ENCODE results near the gene STXBP1. TPM values are rescaled to one million over a fixed set of nuclear protein-coding genes. Genes with fewer than 3 reads are reported as not detected.
"Not testable (repeated sequence)": the region's sequence is repeated elsewhere in the genome, so short reads cannot be mapped to it uniquely, and the experiment has no call there.

The STXBP1 gene
- polyA plus RNA-seq, 2 of the 4 experiments (the other 2 are of a cell fraction): 13.3 to 22.6 TPM

- Histone ChIP-seq H3K27ac (no peak overlapping the region), H3K4me1 (peaks cover 12% of the 10 kb centered on the region), H3K4me2 (no peak overlapping the region), H3K9me3 (no peaks in the 10 kb centered on the region), H3K4me3 (no peak overlapping the region)
- ChIA-PET POLR2A (no interaction called here), CTCF (interaction anchor here (1.1 to 2.5 kb wide), 2 partner anchors 120 to 169 kb away, joined by 3 to 8 read pairs; partner anchors contain the start of gene TOR2A)
- no peak for DNase-seq (ENCODE audit: low read depth in 1 of 2, low spot score in 1 of 2)
- no peak for ATAC-seq
- FAIRE-seq: no peak
- WGBS (ENCODE audit: missing lambda C conversion rate): 91% methylated on average over 3 of the region's 3 CpGs
- TF ChIP-seq CEBPB (IDR thresholded peaks at IDR 0.05): peak; percentile 18 to 35; a peak in 1 of 4 replicates
- no peak for TF ChIP-seq EHMT2 (IDR thresholded peaks at IDR 0.05; ENCODE audit: low read depth)
- no peak for TF ChIP-seq FOSL2 (IDR thresholded peaks at IDR 0.05)
- TF ChIP-seq FOSL2 (CRISPR knock-in tag; IDR thresholded peaks at IDR 0.05): no peak
Observed at GRCh38 chr9:127614961-127615360, 2.9 kb downstream of the STXBP1 start.

- FAIRE-seq; CTCF ChIA-PET; H3K4me2 ChIP-seq; H3K27ac ChIP-seq; POLR2A ChIA-PET; DNase-seq (ENCODE audit: low read depth in 1 of 2, low spot score in 1 of 2); H3K4me1 ChIP-seq; ATAC-seq; H3K4me3 ChIP-seq; H3K9me3 ChIP-seq: not testable (repeated sequence)
- whole genome bisulfite sequencing (ENCODE audit: missing lambda C conversion rate): 88% methylated on average over 10 of the region's 10 CpGs
Observed at GRCh38 chr9:127621339-127621970, 9.4 kb downstream of the STXBP1 start.

- H3K9me3 ChIP-seq: no peaks in the 10 kb centered on the region
- ATAC-seq (no peak), DNase-seq (ENCODE audit: low read depth in 1 of 2, low spot score in 1 of 2) (no peak), FAIRE-seq (no peak)
- no peak overlapping the region for H3K4me3 ChIP-seq
- POLR2A ChIA-PET: interaction anchor here (1.7 kb wide), 1 partner anchor 14 kb away, joined by 4 read pairs; the partner anchor contains the start of gene STXBP1
- CTCF ChIA-PET: interaction anchor here (0.7 to 1.1 kb wide), 3 partner anchors 38 to 429 kb away, joined by 3 to 4 read pairs (median 3); no protein-coding TSS in a partner anchor
- no peak overlapping the region for H3K27ac ChIP-seq
- 86% methylated on average over 8 of the region's 8 CpGs for WGBS (ENCODE audit: missing lambda C conversion rate)
- no peak for TF ChIP-seq HOXB5 (CRISPR knock-in tag; IDR thresholded peaks at IDR 0.05)
- TF ChIP-seq MYC (IDR thresholded peaks at IDR 0.05; ENCODE audit: borderline replicate concordance, low read length): no peak
- TF ChIP-seq HES2 (IDR thresholded peaks at IDR 0.05): no peak
- TF ChIP-seq HDAC2 (IDR thresholded peaks at IDR 0.05): no peak
- TF ChIP-seq CHD2 (IDR thresholded peaks at IDR 0.05; ENCODE audit: low read length, partially characterized antibody): no peak
- TF ChIP-seq JUN (IDR thresholded peaks at IDR 0.05): no peak
- TF ChIP-seq RNF2 (IDR thresholded peaks at IDR 0.05; ENCODE audit: borderline replicate concordance, low read depth): no peak
- no peak for TF ChIP-seq TFCP2L1 (CRISPR knock-in tag; IDR thresholded peaks at IDR 0.05)
- no peak for TF ChIP-seq ESRRA (IDR thresholded peaks at IDR 0.05; ENCODE audit: borderline replicate concordance, low read length)
- TF ChIP-seq USF2 (IDR thresholded peaks at IDR 0.05): no peak
- TF ChIP-seq POLR2A (IDR thresholded peaks at IDR 0.05; ENCODE audit: low read length): no peak
- no peak for TF ChIP-seq ZNF302 (CRISPR knock-in tag; IDR thresholded peaks at IDR 0.05)
- H3K4me1 ChIP-seq: no peaks in the 10 kb centered on the region
- no peak overlapping the region for H3K4me2 ChIP-seq
Observed at GRCh38 chr9:127626752-127627493, 14.8 kb downstream of the STXBP1 start.

DNA sequence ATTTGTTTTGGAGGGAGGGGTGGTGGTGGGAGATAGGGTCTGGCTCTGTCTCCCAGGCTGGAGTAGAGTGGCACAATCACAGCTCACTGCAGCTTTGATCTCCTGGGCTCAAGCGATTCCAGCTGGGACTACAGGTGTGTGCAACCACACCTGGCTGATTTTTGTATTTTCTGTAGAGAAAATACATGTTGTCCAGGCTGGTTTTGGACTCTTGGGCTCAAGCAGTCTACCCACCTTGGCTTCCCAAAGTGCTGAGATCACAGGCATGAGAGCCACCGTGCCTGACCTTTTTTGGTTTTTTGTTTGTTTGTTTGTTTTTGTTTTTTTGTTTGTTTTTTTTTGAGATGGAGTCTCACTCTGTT, 15.4 kb downstream of the STXBP1 start:
- no peaks in the 10 kb centered on the region for H3K9me3 ChIP-seq
- ChIA-PET CTCF (interaction anchor here (0.7 to 1.6 kb wide), 2 partner anchors 37 to 428 kb away, joined by 4 read pairs; no protein-coding TSS in a partner anchor), POLR2A (interaction anchor here (1.7 kb wide), 1 partner anchor 15 kb away, joined by 4 read pairs; the partner anchor contains the start of gene STXBP1)
- H3K27ac ChIP-seq: no peak overlapping the region
- 68% methylated on average over 2 of the region's 2 CpGs for WGBS (ENCODE audit: missing lambda C conversion rate)
- no peak overlapping the region for H3K4me3 ChIP-seq
- H3K4me2 ChIP-seq: no peak overlapping the region
- DNase-seq (ENCODE audit: low read depth in 1 of 2, low spot score in 1 of 2) (no peak), FAIRE-seq (no peak), ATAC-seq (no peak)
- no peaks in the 10 kb centered on the region for H3K4me1 ChIP-seq
- TF ChIP-seq RARB (CRISPR knock-in tag; IDR thresholded peaks at IDR 0.05) (no peak), HOXB5 (CRISPR knock-in tag; IDR thresholded peaks at IDR 0.05) (no peak), USF2 (IDR thresholded peaks at IDR 0.05) (no peak), CEBPB (IDR thresholded peaks at IDR 0.05) (no peak), KDM5A (IDR thresholded peaks at IDR 0.05) (no peak), EHMT2 (IDR thresholded peaks at IDR 0.05; ENCODE audit: low read depth) (no peak), CBX8 (IDR thresholded peaks at IDR 0.05) (no peak), SMC3 (IDR thresholded peaks at IDR 0.05) (no peak), CTCF (IDR thresholded peaks at IDR 0.05) (no peak), MAFK (IDR thresholded peaks at IDR 0.05; ENCODE audit: partially characterized antibody) (no peak), PHF8 (IDR thresholded peaks at IDR 0.05; ENCODE audit: borderline replicate concordance, low read depth) (no peak), E2F6 (IDR thresholded peaks at IDR 0.05; ENCODE audit: borderline replicate concordance, low read depth) (no peak)
- TF ChIP-seq, protein P1, sequence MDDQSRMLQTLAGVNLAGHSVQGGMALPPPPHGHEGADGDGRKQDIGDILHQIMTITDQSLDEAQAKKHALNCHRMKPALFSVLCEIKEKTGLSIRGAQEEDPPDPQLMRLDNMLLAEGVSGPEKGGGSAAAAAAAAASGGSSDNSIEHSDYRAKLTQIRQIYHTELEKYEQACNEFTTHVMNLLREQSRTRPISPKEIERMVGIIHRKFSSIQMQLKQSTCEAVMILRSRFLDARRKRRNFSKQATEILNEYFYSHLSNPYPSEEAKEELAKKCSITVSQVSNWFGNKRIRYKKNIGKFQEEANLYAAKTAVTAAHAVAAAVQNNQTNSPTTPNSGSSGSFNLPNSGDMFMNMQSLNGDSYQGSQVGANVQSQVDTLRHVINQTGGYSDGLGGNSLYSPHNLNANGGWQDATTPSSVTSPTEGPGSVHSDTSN (IDR thresholded peaks at IDR 0.05): no peak
